Fibroblast of gingiva (primary cell): ENCODE results near the gene MBD6.
"Not testable (repeated sequence)": the region's sequence is repeated elsewhere in the genome, so short reads cannot be mapped to it uniquely, and the experiment has no call there.

Experiments used
- DNase-seq: peaks from one replicate; pipeline ENCODE4 v3.0.0-alpha.2; 2011; ENCODE audit warnings: low read depth

Gene MBD6

DNA sequence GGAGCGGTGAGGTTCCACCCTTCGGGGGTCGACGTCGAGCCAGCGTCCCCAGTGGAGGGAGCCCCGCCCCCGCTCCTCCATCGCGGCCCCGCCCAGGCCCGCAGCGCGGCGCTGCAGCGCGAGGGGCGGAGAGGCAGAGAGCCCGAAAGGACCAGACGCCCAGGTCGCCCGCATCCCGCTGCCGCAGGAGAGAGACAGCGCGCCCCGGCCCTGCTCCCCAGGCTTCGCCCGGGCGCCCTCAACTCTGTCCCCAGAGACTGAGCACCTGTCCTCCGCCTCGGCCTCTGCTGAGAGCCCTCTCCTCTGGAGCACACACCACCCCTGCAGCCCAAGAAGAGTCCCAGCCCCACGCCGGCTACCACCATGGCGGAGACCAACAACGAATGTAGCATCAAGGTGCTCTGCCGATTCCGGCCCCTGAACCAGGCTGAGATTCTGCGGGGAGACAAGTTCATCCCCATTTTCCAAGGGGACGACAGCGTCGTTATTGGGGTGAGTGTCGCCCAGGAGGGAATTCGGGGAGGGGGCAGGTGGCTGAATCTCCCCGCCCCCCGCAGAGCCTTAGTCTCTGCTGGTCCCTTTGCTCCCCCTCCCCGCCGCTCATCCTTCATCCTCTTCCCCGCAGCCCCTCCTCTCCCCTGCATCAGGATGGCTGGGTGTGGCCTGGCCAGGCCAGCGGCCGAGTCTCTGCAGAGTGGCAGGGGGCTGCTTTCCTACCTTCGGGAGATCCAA lies 27.5 kb downstream of the MBD6 start, which contains the start of gene KIF5A:
KIF5A (plus strand) TSS at position 136 of the 732 bp plus-strand sequence; CDS start at position 364, 228 bp downstream.
- DNase-seq = no peak

- DNase-seq = no peak
Observed at GRCh38 chr12:57550641-57551549, 28.3 kb downstream of the MBD6 start.

- no peak for DNase-seq
Observed at GRCh38 chr12:57551637-57552305, 29.1 kb downstream of the MBD6 start.

DNA sequence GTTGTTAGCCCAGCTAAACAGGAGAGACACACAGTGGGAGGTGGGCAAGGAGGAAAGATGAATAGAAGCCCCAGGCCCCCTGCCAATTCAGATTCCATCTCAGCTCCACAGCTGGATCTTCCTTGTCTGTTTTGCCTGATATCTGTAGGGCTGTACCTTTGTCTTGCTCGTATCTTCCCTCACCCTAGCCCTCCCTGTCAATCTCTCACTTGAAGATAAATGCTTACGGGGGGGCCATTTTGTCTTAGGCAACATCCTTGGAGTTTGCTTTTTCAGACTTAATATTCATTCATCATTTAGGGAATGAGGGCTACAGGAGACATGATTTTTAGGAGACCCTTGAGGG lies 29.7 kb downstream of the MBD6 start:
- DNase-seq = no peak

DNA sequence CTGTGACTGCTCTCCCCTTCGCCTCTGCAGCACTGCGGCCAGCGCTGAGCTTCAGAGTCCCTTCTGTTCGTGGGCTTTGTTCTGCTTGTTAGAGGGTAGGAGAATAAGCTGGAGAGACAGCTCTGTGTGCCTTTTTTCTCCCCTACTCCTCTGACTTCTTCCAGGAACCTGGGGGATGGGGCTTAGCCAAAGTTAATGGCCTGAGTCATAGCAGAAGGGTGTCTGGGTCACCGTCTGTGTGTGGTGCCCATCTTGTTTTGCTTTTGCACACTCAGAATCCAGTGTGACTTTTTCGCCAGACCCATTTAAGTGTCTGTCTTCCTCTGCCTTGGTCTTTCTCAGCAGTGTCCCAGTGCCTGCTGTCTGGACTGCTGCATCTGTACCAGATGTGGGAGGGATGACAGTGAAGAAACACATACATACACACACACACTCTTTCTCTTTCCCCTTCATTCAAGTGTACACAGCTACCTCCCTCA lies 30.2 kb downstream of the MBD6 start:
- no peak for DNase-seq

- DNase-seq = no peak
Observed at GRCh38 chr12:57553343-57554202, 30.9 kb downstream of the MBD6 start.

GRCh38 chr12:57554453-57554852 lies 31.8 kb downstream of the MBD6 start:
- DNase-seq = no peak

DNA sequence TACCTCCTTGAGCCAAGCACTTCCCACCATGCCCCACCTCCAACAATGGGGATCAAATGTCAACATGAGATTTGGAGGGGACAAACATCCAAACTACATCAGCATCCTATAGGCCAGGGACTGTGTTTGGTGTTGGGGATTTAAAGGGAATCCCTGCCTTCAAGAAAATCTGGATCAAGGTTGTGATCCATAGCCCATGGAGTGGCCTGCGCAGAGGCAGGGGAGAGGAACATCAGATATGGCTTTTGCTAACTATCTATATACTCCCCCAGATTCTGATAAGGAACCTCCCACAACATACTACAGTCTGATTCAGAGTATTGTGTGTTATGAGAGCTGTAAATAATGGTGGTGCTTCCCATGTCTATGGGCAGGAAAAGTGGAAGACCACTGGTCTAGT lies 32.3 kb downstream of the MBD6 start:
- DNase-seq = no peak

GRCh38 chr12:57558864-57559263 lies 36.2 kb downstream of the MBD6 start:
- DNase-seq = no peak

DNA sequence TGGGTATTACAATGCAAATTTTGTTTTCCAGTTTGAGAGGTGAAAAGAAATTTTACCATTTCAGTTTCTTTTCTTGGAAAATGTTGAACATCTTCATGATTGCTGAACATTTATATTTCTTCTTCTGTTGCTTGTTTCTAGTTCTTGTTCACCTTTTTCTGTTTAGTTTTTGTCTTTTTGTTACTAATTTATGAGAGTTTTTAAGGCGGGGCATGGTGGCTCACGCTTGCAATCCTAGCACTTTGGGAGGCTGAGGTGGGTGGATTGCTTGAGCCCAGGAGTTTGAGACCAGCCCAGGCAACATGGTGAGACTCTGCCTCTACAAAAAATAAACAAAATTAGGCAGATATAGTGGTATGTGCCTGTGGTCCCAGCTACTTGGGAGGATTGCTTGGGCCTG lies 37.9 kb downstream of the MBD6 start:
- no peak for DNase-seq

DNA sequence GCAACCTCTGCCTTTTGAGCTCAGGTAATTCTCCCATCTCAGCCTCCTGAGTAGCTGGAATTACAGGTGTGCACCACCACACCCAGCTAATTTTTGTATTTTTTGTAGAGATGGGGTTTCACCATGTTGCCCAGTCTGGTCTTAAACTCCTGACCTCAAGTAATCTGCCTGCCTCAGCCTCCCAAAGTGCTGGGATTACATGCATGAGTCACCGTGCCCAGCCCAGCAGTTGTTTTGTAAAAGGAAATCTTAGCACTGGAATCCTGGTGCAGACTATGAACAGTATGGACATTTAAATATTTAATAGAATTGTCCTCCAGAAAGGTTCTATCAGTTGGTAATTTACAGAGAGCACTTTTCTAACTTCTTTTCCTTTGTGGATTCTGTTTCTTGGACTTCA lies 38.5 kb downstream of the MBD6 start:
- not testable (repeated sequence) for DNase-seq

- DNase-seq = no peak
Observed at GRCh38 chr12:57563358-57563757, 40.7 kb downstream of the MBD6 start.

- no peak for DNase-seq
Observed at GRCh38 chr12:57564178-57564740, 41.6 kb downstream of the MBD6 start.

DNA sequence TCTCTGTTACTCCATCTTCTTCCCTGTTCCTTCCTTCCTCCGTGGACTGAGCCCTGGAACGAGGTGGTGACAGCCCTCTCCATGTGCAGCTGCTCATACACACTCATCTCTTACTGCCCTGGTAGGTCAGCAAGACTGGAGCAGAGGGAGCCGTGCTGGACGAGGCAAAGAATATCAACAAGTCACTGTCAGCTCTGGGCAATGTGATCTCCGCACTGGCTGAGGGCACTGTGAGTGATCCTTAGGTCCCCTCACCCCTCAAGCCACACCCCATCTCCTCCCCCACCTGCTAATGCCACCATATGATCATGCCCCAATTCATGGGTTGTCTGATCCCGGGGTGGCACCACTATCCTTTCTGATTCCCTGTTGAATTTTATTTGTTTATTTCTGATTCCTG lies 46.2 kb downstream of the MBD6 start:
- no peak for DNase-seq

GRCh38 chr12:57569858-57570257 lies 47.2 kb downstream of the MBD6 start:
- DNase-seq = no peak

- not testable (repeated sequence) for DNase-seq
Observed at GRCh38 chr12:57570438-57570837, 47.8 kb downstream of the MBD6 start.

- DNase-seq = no peak
Observed at GRCh38 chr12:57571926-57572762, 49.5 kb downstream of the MBD6 start.

- DNase-seq = no peak
Observed at GRCh38 chr12:57574795-57575194, 52.2 kb downstream of the MBD6 start.

- no peak for DNase-seq
Observed at GRCh38 chr12:57575771-57576612, 53.4 kb downstream of the MBD6 start.
